Spleen (tissue), 7 donors: ENCODE results near the gene TACR1.

Experiments used
- CTCF ChIP-seq, 11 experiments: fragments of 200-600 bp in 7 of 11; fragments of 450-650 bp in 4 of 11; sonication (generic) in 4 of 11; IDR thresholded peaks in 8 of 11; conservative IDR thresholded peaks in 3 of 11; 1 replicate in 7 of 11; 2 replicates in 4 of 11; pipeline versions ENCODE4 v1.4.0 to v1.8.0; 2016 to 2021; ENCODE audit warnings: antibody characterized with exemption in 11 of 11, inconsistent platforms in 4 of 11, mild to moderate bottlenecking in 1 of 11
- POLR2A ChIP-seq, 3 donors: fragments of 450-650 bp; IDR thresholded peaks; one replicate each; pipeline ENCODE4 v1.5.1; 2017; ENCODE audit warnings: antibody characterized with exemption in 3 of 3, mild to moderate bottlenecking in 1 of 3
- POLR2AphosphoS5 ChIP-seq, 3 donors: sonication (generic); formaldehyde crosslinking; IDR thresholded peaks; one replicate each; pipeline ENCODE4 v1.5.1; 2017; ENCODE audit warnings: antibody characterized with exemption in 3 of 3
- donor health status: DM: no; HTN: no; CAD: no; lungs with moderate emphysema.
- donor health status: DM: no; HTN: no; CAD: no.
- donor health status: DM: no; HTN: no; CAD: no.

- TF ChIP-seq CTCF (IDR thresholded peaks at IDR 0.05 in 8 of 11, conservative IDR thresholded peaks at IDR 0.05 in 3 of 11) (no peak), POLR2AphosphoS5 (IDR thresholded peaks at IDR 0.05) (no peak), POLR2A (IDR thresholded peaks at IDR 0.05) (no peak)
These were observed 156.5 kb downstream of the TACR1 start for GRCh38 chr2:75042823-75043222.
